KMS-11 (cell line): Measurements from ENCODE around the gene FUZ.

ENCODE experiments used
- H2AFZ ChIP-seq: fragments of 200-600 bp; sonication (generic); 2 replicates; pipeline ENCODE4 v1.6.1; 2016; ENCODE audit warnings: antibody characterized with exemption, mixed run types, low read depth
- H3K27ac ChIP-seq: fragments of 200-600 bp; sonication (generic); 2 replicates; pipeline ENCODE4 v1.6.1; 2016; ENCODE audit warnings: mild to moderate bottlenecking, mixed run types
- H3K27me3 ChIP-seq: fragments of 200-600 bp; sonication (generic); 2 replicates; pipeline ENCODE4 v1.6.1; 2017; ENCODE audit warnings: mild to moderate bottlenecking, low read depth, mixed run types, moderate library complexity; ENCODE audit not compliant: insufficient read depth
- H3K36me3 ChIP-seq: fragments of 200-600 bp; sonication (generic); 2 replicates; pipeline ENCODE4 v1.6.1; 2017; ENCODE audit warnings: mild to moderate bottlenecking, mixed run types; ENCODE audit not compliant: insufficient read depth
- H3K4me1 ChIP-seq: fragments of 200-600 bp; sonication (generic); 2 replicates; pipeline ENCODE4 v1.6.1; 2016; ENCODE audit warnings: mild to moderate bottlenecking, low read depth, mixed run types; ENCODE audit not compliant: poor library complexity, severe bottlenecking
- H3K4me2 ChIP-seq: fragments of 200-600 bp; sonication (generic); 2 replicates; pipeline ENCODE4 v1.7.0; 2016; ENCODE audit warnings: mild to moderate bottlenecking, mixed run types
- H3K4me3 ChIP-seq: fragments of 200-600 bp; sonication (generic); IDR thresholded peaks from 2 replicates; pipeline ENCODE4 v1.6.1; 2017; ENCODE audit warnings: low read depth, low read length, mixed read lengths; ENCODE audit not compliant: insufficient read depth
- H3K79me2 ChIP-seq: fragments of 200-600 bp; sonication (generic); 2 replicates; pipeline ENCODE4 v1.6.1; 2016; ENCODE audit warnings: low read depth, mixed run types; ENCODE audit not compliant: insufficient read depth
- H3K9ac ChIP-seq: fragments of 200-600 bp; sonication (generic); 2 replicates; pipeline ENCODE4 v1.6.1; 2016; ENCODE audit warnings: mild to moderate bottlenecking, mixed run types
- H4K20me1 ChIP-seq: fragments of 200-600 bp; sonication (generic); 2 replicates; pipeline ENCODE4 v1.6.1; 2016; ENCODE audit warnings: mild to moderate bottlenecking, mixed run types; ENCODE audit not compliant: insufficient read depth
- TF ChIP-seq, protein P1 (sequence below): fragments of 200-600 bp; sonication (generic); conservative IDR thresholded peaks from 2 replicates; pipeline ENCODE4 v1.6.1; 2017; ENCODE audit warnings: low read depth, mild to moderate bottlenecking, antibody characterized with exemption, low read length, moderate library complexity, mixed read lengths

FUZ gene

GRCh38 chr19:49860336-49861102 lies 47.4 kb upstream of the FUZ start:
- Histone ChIP-seq H2AFZ (no peak overlapping the region), H3K4me3 (no peak overlapping the region), H3K4me2 (no peak overlapping the region), H3K27ac (no peak overlapping the region), H3K27me3 (no peaks in the 10 kb centered on the region), H4K20me1 (no peaks in the 10 kb centered on the region), H3K4me1 (no peaks in the 10 kb centered on the region), H3K79me2 (no peaks in the 10 kb centered on the region), H3K9ac (no peak overlapping the region), H3K36me3 (peaks cover 5% of the 10 kb centered on the region; the same call in 1 of the 2 replicates)
- TF ChIP-seq, protein P1, sequence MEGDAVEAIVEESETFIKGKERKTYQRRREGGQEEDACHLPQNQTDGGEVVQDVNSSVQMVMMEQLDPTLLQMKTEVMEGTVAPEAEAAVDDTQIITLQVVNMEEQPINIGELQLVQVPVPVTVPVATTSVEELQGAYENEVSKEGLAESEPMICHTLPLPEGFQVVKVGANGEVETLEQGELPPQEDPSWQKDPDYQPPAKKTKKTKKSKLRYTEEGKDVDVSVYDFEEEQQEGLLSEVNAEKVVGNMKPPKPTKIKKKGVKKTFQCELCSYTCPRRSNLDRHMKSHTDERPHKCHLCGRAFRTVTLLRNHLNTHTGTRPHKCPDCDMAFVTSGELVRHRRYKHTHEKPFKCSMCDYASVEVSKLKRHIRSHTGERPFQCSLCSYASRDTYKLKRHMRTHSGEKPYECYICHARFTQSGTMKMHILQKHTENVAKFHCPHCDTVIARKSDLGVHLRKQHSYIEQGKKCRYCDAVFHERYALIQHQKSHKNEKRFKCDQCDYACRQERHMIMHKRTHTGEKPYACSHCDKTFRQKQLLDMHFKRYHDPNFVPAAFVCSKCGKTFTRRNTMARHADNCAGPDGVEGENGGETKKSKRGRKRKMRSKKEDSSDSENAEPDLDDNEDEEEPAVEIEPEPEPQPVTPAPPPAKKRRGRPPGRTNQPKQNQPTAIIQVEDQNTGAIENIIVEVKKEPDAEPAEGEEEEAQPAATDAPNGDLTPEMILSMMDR = no peak

GRCh38 chr19:49859682-49860335 lies 46.7 kb upstream of the FUZ start:
- peaks cover 5% of the 10 kb centered on the region; the same call in 1 of the 2 replicates for H3K36me3 ChIP-seq

GRCh38 chr19:49858088-49858985 lies 45.2 kb upstream of the FUZ start:
- Histone ChIP-seq H3K79me2 (peaks cover 12% of the 10 kb centered on the region; the same call in 1 of the 2 replicates), H3K27me3 (no peaks in the 10 kb centered on the region), H3K36me3 (no peaks in the 10 kb centered on the region), H3K4me3 (no peak overlapping the region), H3K4me2 (no peak overlapping the region), H3K27ac (no peak overlapping the region), H3K4me1 (no peaks in the 10 kb centered on the region), H4K20me1 (no peaks in the 10 kb centered on the region), H2AFZ (no peak overlapping the region), H3K9ac (no peak overlapping the region)
- TF ChIP-seq, protein P1 = no peak

More at GRCh38 chr19:49859682-49860335, 46.7 kb upstream of the FUZ start:
- Histone ChIP-seq H3K4me3 (no peak overlapping the region), H3K4me2 (no peak overlapping the region), H3K27ac (no peak overlapping the region), H3K9ac (no peak overlapping the region), H4K20me1 (no peaks in the 10 kb centered on the region), H3K27me3 (no peaks in the 10 kb centered on the region), H2AFZ (no peak overlapping the region), H3K79me2 (no peaks in the 10 kb centered on the region), H3K4me1 (no peaks in the 10 kb centered on the region)
- TF ChIP-seq, protein P1 = no peak

- H3K36me3 ChIP-seq = no peaks in the 10 kb centered on the region
- H3K4me2 ChIP-seq = no peak overlapping the region
- no peaks in the 10 kb centered on the region for H4K20me1 ChIP-seq
- H3K79me2 ChIP-seq = peaks cover 18% of the 10 kb centered on the region; the same call in 1 of the 2 replicates
- H3K4me1 ChIP-seq = peaks cover 2% of the 10 kb centered on the region
- H3K9ac ChIP-seq = no peak overlapping the region
- no peaks in the 10 kb centered on the region for H3K27me3 ChIP-seq
- TF ChIP-seq, protein P1 = no peak
- H3K4me3 ChIP-seq = no peak overlapping the region
- H2AFZ ChIP-seq = no peak overlapping the region
- no peak overlapping the region for H3K27ac ChIP-seq
Measured at GRCh38 chr19:49857838-49858087, 44.7 kb upstream of the FUZ start.
